ENCODE data around the gene STON2.
"Not testable (repeated sequence)": the region's sequence is repeated elsewhere in the genome, so short reads cannot be mapped to it uniquely, and the experiment has no call there.

STON2 gene

DNA sequence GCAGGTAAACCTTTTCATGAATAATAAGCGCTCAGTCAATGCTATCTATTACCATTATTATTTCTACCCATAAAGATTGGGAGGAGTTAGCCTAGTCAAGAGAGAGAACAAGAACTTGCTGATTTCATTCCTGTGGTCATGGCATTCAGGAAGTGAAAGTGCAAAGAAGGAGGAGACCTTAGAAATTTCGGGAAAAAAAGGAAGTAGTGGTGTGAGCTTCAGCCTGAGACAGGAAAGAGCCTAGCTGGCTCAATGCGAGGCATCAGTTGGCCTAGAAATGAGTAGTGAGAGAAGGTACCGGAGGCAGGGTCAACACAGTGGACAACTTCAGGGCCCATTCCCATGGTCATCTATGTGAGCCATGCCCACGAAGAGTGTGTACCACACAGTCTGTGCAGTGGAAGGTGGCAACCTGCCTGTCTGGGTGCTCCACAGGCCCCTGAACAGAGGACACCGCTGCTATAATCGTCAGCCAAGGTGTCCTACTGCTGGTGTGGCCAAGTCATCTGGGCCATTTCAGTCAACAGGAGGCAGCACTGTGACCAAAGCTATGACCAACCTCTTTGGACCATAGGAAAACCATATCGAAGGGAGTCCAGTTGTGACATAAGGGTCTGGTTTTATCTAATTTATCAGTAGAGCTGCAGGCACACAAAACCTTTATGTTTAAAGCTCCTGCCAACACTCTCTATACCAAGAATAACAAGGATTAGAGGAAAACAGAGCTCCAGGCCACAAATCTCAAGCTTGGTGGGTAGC lies 16.2 kb upstream of the STON2 start:
- DNase-seq: peak; percentile 99

DNA sequence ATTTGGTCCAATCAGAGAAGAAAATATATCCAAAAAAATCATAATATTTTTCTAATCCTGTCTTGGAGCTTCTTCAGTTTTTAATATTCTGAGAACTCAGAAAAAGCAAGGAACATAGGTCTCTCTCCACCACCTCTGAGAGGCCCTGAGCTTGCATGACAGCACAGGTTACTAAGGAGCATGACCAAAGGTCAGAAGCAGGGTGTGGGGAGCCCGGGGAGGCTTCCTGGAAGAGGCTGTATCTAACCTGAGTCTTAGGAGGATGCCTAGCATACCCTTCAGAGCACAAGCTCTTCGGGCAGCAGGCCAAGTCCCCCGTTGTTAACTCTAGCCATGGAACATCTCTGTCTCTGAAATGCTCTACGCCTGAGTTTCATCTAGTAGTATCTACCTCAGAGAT lies 15.7 kb upstream of the STON2 start:
- DNase-seq: no peak

- no peak for DNase-seq
These were observed 14.0 kb upstream of the STON2 start for GRCh38 chr14:81414123-81414522.

DNA sequence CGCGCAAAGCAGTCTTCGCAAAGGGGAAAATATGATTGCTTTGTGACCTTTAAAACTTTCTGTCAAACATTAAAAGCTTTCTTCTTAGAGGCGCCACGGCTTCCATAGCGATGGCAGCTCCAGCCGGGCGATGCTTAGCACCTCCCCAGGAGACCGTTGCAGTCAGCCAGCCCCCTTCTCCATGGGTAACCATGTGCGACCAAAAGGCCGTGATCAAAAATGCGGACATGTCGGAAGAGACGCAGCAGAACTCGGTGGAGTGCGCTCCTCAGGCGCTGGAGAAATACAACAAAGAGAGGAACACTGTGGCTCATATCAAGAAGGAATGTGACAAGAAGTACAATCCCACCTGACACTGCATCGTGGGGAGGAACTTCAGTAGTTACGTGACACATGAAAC lies 12.7 kb upstream of the STON2 start:
- DNase-seq: no peak

DNA sequence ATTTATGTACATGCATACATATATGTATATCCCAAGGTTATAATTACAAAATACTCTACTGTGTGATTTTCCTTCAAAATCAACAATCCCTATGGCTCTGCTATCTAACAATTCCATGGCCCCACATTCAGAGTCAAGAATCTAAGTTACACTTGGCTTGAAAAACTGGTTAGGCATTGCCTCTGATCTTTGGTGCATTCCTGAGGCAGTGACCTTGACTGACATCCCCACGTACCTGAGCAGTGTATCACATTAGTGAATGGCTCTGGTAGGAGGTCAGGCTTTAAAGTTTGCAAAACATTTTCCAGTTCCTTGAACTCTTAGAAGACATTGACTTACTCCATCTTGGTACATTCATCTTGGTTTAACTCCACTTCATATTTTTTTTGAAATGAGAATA lies 8.5 kb upstream of the STON2 start:
- DNase-seq: no peak

DNA sequence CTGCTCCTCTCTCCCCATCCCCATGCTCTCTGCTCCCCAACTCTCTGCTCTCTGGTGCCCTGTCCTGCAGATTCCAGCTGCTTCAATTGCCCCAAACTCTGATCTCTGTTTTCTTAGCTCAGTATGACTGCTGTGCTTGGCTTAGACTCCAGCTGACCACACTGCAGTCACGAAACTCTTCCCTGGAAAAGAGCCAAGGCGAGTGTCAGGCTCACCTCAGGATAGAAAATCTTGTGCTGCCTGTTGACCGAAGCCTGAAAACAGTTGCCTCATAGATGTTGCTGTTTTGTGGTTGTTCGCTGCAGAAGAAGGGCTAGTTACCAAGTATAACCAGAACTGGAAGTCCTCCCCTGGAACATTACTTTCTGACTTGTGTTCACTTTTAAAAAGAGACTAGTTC lies 6.7 kb upstream of the STON2 start:
- peak; percentile 69 for DNase-seq

GRCh38 chr14:81402123-81402495 lies 2.0 kb upstream of the STON2 start:
- DNase-seq: peak; percentile 54

DNA sequence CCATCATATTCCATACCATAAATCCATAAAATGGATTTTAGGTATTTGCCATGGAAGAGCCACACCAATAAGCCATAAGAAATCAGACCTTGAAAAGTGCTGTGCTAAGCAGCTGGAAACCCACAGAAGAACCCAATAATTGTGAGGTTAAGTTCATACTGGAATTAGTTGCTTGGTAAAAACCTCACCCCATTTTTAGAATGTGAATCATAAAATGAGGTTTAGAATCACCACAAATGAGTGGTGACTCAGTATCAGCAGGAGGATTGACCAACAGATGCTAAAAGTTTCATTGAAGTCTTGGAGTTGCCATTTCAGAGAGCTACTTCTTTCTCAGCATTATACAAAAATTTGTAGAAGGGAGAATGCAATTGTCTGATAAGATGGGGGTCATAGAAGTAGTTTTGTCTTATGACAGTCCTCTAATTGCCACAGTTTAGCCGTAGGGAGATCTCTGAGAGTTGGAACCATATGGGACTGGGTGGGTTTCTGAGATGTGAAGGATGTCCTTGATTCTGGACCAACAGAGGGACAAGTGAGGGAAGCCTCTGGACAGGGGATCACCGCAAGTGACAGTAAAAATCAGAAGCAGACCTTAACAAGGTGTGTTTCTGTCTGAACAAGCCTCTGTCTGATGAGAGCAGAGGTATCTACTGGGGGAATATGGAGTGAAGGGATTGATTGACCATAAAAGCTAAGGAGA lies 1.4 kb upstream of the STON2 start:
- peak; percentile 97 for DNase-seq

GRCh38 chr14:81400852-81401251 lies 728 bp upstream of the STON2 start:
- peak; percentile 81 for DNase-seq

DNA sequence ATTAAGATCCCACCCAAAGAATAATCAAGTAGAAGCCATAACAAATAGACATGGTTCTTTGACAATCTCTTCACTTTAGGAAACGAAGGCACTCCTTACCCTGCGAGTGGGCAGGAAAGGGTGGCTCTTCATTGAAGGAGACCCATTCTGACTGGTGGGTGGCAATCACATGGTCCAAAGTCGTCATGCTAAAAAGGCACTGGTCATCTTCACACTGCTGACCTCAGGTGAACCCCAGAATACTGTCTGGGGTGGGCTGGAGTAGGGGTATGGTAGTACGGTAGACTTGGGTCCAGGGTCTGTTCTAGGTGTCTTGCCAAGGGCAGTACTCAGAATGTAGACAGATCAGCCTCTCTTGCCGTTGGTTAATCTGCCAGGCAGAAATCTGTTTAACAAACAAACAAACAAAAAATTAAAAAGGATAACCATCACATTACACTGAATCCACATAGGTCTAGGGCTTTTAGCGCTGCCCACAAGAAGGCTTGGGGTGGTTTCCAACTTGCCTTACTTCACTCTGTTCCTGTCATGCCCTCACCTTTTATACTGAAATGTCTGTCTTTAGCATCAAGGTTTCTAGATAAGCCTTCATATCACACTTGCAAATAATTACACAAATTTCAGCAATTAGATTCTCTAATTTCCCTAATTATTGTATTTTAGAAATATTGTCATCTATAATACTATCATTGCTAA lies 1.8 kb downstream of the STON2 start:
- no peak for DNase-seq

DNA sequence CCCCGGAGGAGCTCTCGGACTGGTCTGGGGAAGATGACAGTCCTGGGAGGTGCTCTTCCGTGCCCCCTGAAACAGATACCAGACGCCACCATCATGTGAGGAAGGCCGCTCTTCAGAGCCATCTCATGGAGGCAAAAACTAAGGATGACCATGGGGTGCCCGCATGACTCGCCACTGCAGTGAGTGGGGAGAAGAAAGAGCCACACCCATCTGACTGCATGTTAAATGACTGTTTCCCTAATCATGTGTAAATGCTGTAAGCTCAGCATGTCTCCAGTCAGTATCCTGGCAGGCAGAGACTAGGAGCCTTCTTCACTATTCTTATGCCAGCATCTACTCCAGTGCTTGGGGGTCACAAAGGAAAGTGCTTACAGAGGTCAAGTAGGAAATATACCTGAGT lies 4.0 kb downstream of the STON2 start:
- DNase-seq: no peak

GRCh38 chr14:81394739-81395138 lies 5.4 kb downstream of the STON2 start:
- no peak for DNase-seq

- DNase-seq: no peak
These were observed 7.0 kb downstream of the STON2 start for GRCh38 chr14:81392976-81393643.

GRCh38 chr14:81392052-81392451 lies 8.1 kb downstream of the STON2 start:
- DNase-seq: no peak

GRCh38 chr14:81390696-81391095 lies 9.4 kb downstream of the STON2 start:
- no peak for DNase-seq

DNA sequence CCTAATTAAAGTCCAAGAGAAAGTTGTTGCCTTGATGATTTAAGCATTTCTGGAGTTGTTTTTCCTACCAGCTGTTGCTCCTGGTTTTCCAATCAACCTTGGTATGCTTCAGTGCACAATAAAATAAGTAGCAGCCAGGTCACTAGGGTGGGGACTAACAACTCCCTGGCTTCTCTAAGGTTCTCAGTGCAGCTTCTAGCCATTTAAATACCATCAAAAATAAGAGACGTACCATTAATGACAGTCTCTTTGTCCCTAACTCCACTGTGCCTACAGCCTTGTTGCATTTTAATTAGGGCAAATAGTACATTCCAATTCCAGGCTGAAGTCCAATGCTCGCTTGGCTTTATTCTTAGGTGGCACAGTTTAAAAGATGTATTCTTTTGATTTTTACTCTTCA lies 11.8 kb downstream of the STON2 start:
- DNase-seq: no peak

- DNase-seq: no peak
These were observed 13.8 kb downstream of the STON2 start for GRCh38 chr14:81386290-81386745.

DNA sequence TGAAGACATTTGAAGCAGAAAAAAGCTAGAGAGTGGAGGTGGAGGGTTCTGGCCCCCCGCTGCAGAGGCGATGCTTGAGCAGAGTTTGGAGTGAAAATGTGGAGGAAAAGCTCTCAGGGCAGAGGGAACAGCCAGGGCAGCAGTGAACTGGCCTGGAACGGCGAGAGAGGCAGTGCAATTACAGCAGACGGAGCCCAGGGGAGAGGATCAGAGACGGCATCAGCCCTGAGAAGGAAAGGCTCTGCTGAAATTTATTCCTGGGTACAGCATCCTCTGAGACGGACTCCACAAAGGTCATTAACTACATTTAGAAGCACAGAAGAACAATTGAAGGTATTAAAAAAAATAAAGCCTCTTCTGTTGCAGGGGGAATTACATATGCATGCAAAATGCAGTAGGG lies 14.2 kb downstream of the STON2 start:
- no peak for DNase-seq

- DNase-seq: no peak
These were observed 14.7 kb downstream of the STON2 start for GRCh38 chr14:81385419-81385818.

DNA sequence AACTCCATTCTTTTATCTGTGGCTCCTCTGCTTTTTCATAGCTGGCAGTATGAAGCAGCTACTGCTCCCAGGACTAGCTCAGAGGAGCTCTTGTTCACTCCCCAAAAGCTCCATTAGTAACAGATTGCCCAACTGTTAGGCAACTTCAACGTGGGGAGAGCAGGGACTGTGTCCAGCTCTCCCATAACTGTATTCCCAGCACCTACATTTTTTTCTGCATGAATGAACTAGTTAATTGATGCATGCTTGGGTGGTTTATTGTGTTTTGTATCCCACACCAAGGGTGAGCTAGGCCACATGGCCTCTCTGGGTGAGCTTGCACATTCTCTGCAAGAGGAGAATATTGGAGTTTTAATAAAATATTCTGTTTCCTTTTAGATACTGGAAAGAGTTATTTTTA lies 15.2 kb downstream of the STON2 start:
- DNase-seq: no peak

DNA sequence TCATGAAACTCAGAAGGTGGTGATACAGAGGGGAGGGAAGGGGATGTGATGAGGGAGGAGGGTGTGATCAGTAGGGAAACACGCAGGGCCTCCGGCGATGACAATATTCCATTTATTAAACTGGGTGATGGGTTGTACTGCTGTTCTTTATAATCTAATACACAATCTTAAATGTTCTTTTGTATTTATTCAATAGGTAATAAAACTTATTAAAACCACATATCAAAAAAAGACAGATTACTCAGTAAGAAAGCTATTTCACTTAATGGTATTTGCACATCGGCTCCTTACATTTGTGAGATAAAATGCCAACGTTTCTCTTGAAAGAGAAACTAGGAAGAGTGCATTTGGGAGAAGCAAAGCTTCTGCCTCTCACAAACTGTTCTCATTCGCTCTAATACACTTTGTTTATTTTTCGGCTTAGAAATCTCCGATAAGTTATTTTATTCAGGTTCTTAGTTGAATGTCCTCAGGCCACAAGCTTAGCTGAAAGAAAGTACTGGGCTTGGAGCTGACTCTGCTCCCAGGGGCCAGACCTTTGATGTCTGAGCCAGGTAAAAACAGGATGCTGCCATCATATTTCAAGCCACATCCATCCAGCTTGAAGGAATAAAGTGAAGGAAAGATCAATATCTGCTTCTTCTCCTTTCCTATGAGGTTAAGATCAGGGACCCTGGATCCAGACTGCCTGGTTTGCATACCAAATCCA lies 17.5 kb downstream of the STON2 start:
- no peak for DNase-seq

DNA sequence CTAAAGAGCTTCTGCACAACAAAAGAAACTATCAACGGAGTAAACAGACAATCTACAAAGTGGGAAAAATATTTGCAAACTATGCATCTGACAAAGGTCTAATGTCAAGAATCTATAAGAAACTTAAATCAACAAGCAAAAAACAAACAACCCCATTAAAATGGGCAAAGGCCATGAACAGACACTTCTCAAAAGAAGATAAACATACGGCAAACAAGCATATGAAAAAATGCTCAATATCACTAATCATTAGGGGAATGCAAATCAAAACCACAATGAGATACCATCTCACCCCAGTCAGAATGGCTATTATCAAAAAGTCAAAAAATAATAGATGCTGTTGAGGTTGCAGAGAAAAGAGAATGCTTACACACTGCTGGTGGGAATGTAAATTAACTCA lies 20.1 kb downstream of the STON2 start:
- DNase-seq: not testable (repeated sequence)

- no peak for DNase-seq
These were observed 28.3 kb downstream of the STON2 start for GRCh38 chr14:81371802-81372201.
